NCI-H2196 treated with DMSO at 0.1 percent for 48 hours (cell line): ENCODE measurements around the gene MTSS2.

Source experiments
- DNase-seq: peaks from one replicate; lab custom pipeline; 2025; ENCODE audit not compliant: unreplicated experiment; lab: John Stamatoyannopoulos, UW

The MTSS2 gene

DNA sequence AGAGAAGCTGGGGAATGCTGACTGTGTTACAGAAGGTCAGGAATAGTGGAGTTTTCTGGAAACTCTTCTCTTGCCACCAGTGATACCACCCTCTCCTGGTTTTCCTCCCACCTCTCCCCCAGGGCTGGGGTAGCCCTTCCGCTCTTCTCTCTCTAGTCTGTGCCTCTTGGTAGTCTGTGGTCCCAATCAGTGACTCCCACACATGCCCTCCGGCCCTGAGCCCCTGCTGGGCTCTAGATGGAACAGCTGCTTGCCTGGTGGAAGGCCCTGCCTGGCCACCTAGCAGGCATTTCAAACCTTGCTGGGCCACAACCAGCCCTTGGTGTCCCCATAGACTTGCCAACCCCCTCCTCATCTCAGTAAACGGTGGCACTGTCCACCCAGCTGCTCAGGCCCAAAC, 15.2 kb upstream of the MTSS2 start:
- no peak for DNase-seq

DNA sequence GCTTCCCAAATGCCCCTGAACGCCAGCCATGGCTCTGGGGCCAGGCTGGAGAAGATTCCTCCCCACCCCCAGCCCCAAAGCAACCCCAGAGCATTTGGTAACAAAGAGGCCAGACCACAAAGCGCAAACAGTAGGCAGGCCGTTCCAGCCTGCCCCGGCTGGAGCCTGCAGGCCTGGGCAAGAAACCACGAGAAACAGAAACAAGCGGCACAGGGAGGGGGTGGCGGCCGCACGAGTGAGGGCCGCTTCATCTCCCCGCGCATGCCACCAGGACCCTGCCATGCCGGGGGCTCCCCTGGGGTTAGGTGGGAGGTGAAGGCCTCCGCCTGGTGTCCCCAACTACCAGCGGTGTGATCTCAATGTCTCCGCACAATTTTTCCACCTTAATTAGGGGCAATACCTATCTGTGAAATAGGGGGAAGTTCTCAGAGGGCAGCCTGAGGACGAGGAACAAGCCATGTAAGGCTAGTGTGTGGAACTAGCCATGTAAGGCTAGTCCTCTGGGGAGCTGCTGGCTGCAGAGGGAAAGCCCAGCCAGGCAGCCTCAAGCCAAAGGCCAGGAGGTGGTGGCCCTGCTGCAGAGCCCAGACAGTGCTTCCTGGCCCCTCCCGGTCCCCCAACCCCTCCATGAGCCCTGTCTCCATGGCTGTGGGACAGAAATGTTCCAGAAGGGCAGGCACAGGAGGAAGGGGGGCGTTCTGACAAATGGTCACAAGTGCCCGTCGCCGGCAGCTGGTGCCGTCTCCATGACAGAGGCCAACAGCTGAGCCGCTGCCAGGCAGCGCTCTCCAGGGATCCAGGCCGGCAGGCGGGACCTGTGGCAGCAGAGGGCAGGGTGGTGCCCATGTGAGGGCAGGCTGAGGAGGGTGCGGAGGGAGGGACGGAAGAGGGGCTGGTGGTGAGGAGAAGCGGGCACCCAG, 14.5 kb upstream of the MTSS2 start:
- DNase-seq: peak; percentile 25

GRCh38 chr16:70699696-70700095, 13.8 kb upstream of the MTSS2 start:
- DNase-seq: no peak

DNA sequence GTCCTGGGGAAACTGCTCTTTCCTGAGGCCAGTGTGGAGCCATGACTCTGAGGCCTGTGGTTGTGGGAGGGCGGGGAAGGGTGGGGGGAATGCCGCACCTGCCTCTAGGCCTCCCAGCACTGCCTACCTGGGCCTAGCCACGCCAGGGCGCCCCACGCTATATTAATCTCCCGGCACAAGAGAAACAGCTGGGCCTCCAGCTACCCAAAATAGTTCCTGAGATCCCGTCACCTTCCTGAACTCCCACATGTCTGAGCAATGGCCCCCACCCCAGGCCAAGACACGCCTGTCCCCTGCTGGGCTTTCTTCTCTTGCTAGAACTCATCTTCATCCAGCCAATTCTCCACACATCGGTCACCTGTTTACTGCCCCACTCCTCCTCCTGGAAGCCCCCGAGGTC, 13.0 kb upstream of the MTSS2 start:
- no peak for DNase-seq

DNA sequence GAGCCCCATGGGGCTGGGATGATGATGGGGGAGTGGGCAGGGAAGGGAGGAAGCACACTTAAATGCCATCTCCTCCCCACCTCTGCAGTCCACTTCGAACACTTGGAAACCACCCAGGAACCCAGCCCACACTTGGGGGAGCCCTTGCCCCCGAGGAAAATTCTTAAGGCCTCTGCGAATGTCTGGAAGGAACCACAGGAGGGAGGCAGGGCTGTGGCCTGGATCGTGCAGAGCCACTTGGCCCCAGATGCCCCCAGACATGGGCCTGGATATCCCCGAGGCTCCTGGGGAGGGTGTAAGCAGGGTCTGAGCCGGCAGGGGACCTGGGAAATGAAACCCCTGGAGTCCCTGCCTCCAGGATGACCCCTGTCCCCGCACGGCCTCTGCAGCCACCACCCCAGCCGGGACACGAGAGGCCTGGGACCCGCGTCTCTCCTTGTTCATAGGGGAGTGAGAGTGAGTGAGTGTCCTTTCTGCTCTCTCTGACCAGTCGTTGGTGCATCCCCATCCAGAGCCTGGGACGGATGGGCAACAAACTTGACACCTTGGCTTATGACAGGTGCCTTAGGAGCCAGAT, 11.8 kb upstream of the MTSS2 start:
- DNase-seq: no peak

- no peak for DNase-seq
These were observed 11.2 kb upstream of the MTSS2 start for GRCh38 chr16:70696952-70697593.

DNA sequence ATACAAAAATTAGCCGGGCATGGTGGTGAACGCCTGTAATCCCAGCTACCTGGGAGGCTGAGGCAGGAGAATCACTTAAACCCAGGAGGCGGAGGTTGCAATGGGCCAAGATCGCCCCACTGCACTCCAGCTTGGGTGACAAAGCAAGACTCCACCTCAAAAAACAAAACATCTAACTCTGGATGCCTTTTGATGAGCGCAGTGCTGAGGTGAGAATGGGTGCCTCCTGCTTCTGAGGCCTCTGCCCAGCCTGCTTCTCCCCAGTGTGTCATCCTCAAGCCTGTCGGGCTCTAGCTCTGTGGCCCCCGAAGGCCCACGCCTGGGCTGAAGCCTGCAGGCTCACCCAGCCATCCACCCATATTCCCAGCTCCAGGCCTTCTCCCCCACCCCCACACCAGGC, 10.5 kb upstream of the MTSS2 start:
- no peak for DNase-seq

DNA sequence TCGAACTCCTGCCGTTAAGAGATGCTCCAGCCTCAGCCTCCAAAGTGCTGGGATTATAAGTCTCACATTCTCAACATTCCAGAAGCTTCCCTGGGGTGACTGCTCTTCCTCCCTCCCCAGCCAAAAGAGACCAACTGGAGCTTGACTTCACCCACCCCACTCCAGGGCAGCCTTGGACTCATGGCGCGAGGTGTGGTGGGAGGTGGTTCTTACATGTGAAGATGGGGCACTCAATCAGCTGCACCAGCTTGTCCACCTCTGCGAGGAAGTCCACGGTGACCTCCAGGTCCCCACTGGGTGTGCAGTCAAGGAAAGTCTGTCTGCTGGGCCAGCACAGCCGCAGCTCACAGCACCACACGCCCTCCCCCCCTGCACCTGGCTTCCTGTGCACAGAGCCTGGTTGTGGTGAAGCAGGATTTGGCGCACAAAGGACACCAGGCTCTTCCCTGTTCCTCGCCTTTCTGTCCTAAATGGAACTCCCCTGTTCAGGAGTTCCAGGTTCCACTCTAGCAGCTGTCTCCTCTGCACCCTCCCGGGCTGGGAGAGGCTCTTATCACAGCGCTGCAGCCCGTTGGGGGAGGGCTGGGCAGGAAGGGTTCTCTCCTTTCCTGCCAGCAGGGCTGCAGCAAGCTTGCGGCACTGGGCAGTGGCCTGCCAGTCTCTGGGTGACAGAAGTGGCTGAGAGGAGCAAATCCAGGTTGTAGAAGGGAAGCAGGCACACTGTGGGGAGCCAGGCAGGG, 9.6 kb upstream of the MTSS2 start:
- DNase-seq: peak; percentile 62

- DNase-seq: no peak
These were observed 9.0 kb upstream of the MTSS2 start for GRCh38 chr16:70694868-70695218.

DNA sequence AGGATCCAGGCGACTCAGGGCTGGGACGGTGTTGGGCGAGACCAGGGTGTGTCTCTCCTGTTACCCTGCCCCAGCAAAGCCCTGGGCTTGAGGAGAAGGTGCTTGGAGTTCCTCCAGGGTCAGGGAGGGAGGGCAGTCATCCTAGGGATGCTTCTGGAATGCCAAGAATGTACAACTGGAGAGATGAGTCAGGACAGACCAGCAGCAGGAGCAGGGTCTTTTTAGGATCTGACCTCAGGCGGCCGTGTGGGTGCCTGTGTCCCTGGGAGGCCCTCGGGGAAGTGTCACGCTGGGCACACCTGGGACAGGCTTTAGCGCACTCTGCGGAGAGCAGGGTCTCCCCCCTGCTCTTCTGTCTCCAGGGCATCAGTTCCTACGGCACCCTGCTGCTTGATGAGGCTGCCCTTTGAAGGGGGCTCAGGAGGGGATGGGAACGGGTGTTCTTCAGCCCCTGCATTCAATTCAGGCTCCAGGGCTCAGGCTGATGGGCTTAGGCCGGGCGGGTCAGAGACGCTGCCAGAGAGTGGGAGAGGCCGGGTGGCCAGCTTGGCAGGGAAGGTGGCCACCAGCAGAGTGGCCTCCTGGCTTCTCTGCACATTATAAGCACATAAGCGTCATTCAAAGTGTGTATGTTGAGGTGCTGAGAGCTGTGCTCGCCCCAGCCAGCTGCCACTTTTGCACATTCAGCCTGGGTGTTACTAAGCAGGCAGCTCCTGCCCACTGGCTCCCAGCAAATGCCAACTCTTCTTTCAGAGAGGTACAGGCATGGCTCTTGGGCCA, 8.4 kb upstream of the MTSS2 start:
- no peak for DNase-seq

GRCh38 chr16:70692873-70693671, 7.2 kb upstream of the MTSS2 start:
- DNase-seq: no peak

DNA sequence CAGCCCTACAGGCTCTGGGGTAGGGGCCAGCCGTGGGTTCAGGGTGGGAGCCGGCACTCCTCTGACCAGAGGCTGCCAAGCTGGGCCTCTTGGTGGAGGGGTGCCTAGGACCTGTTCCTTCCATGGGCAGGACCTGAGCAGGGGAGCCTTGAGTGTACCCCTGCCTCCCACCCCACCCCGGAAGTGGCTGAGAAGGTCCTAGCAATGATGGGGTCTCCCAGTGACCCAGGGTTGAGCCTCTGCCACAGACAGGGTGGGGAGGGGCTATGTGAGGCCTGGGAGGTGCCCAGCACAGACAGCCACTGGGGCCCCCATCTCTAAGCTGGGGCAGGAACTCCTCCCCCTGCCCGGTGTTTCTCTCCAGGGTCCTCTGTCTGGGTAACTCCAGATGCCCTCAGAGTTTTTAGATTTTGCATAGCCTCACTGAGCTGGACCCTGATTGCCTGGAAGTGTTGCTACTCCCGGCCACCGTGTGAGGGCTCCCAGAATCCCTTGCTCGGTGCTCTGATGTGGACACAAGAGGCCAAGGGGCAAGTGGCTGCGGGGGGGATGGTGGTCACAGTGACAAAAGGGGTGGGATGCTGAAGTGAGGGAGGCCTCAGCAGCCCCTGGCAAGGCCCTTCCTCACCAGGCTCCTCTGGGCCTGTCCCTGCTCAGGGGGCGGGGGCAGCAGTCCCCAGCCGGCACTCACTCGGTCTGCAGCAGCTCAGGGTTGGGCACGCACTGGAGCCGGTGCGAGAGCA, 6.4 kb upstream of the MTSS2 start:
- no peak for DNase-seq

GRCh38 chr16:70691223-70692129, 5.6 kb upstream of the MTSS2 start:
- no peak for DNase-seq

GRCh38 chr16:70689970-70690891, 4.4 kb upstream of the MTSS2 start:
- DNase-seq: no peak

DNA sequence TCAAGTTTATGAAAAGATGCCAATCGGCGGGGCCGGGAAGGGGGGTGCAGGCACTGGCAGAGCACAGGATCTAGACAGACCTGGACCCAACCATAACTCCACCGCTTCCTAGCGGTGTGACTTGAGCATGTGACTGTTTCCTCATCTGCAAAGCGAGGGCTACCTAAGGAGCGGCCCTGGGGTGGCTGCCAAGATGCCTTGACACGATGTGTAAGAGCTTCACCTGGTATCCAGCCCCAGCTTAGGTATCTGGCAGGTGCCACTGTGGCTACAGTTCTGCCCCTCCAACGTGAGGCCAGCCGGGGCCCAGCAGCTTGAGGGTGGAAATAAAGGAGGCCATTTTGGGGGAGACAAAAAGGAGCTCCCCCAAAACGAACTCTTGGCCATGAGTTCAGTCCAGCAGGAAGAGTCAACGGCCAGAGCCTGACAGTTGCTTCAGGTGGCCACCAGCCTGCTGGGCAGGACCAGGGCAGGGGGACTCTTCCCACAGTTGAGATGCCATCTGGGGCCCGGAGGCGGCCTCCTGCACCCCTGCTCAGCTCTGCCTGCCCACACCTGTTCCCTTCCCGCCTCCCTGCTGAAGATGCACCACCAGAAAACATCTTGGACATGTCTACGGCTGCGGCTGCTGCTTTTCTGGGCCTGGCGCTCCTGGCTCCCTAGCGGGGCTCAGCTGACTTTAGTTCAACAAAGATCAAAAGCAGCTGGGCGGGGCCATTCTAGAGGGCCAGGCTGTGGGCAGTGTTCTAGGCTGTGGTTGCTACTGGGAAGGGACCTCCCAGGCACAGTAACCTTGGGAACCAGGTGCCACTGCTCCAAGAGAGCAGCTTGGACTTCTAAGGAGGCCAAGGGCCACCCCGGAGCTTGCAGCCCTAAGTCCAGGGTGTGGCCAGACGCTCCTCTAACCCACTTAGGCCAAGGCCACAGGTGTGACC, 3.4 kb upstream of the MTSS2 start:
- DNase-seq: no peak

DNA sequence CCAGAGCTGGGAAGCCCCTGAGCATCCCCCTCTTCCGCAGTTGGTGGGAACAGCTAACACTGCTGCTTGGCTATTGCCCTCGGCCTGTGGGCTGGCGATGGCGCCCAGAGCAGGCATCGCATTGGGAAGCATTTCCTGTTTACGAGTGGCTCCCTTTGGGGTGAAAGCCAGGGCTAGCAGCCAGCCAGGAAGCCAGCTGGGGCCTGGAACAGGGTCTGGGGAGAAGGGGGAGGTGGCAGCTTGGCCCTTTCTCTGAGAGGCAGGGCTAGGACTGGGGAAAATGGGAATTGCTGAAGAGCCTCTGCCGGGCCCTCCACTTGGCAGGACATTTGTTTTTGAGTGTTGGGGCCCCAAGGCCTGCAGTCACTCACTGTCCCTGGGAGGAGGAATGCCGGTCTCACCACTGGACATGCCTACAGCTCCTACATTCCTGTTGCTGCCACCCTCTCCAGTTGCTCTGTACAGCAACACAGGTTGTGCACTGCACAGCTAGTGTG, 2.4 kb upstream of the MTSS2 start:
- no peak for DNase-seq
